HepG2 (cell line): ENCODE measurements around the gene ETF1. TPM values are rescaled to one million over a fixed set of nuclear protein-coding genes. Genes with fewer than 3 reads are reported as not detected.
A peak's percentile ranks its signal among the peaks of the same experiment; 100 is the strongest.

Experiments used
- HHEX ChIP-seq: IDR thresholded peaks from 2 replicates; pipeline ENCODE4 v1.6.1; 2016; ENCODE audit warnings: control low read depth
- KMT2B ChIP-seq: IDR thresholded peaks from 2 replicates; pipeline ENCODE4 v1.6.1; 2016; ENCODE audit warnings: missing genetic modification reagents, missing compliant biosample characterization
- MZF1 ChIP-seq: sonication (generic); formaldehyde crosslinking; IDR thresholded peaks from 2 replicates; pipeline ENCODE4 v1.8.1; 2023; ENCODE audit warnings: mild to moderate bottlenecking, missing genetic modification reagents, borderline replicate concordance
- SALL1 ChIP-seq: sonication (generic); formaldehyde crosslinking; IDR thresholded peaks from 2 replicates; pipeline ENCODE4 v1.8.0; 2022; ENCODE audit warnings: mild to moderate bottlenecking, missing genetic modification reagents
- ZKSCAN8 ChIP-seq: IDR thresholded peaks from 2 replicates; pipeline ENCODE4 v1.6.1; 2016; ENCODE audit warnings: borderline replicate concordance, missing genetic modification reagents, missing compliant biosample characterization
- ZNF674 ChIP-seq: sonication (generic); formaldehyde crosslinking; IDR thresholded peaks from 2 replicates; pipeline ENCODE4 v1.5.0; 2020; ENCODE audit warnings: low read depth, mild to moderate bottlenecking, missing genetic modification reagents
- ZNF678 ChIP-seq: sonication (generic); formaldehyde crosslinking; IDR thresholded peaks from 2 replicates; pipeline ENCODE4 v1.4.0; 2020; ENCODE audit warnings: mild to moderate bottlenecking, missing genetic modification reagents
- ZNF713 ChIP-seq: sonication (generic); formaldehyde crosslinking; IDR thresholded peaks from 2 replicates; pipeline ENCODE4 v1.4.0; 2020; ENCODE audit warnings: mild to moderate bottlenecking, missing genetic modification reagents
- polyA plus RNA-seq, 8 experiments: library from polyadenylated mRNA; depleted of rRNA in 3 of 8; stranded (reverse) in 7 of 8; unstranded in 1 of 8; fragments of >200 nt; fragmentation: Illumina TruSeq in 4 of 8; extraction: Trizol in 4 of 8; gene quantifications; 2 replicates each; pipeline versions ENCODE4 v1.2.1 to v1.2.3, GENCODE V29; 2011 to 2016; ENCODE audit warnings: low read depth in 4 of 8, missing spikeins in 1 of 8, mixed read lengths in 1 of 8; ENCODE audit not compliant: insufficient read depth in 1 of 8
- total RNA-seq, 5 experiments: library from RNA; depleted of rRNA; stranded (reverse); fragments of >200 nt; fragmentation: Illumina TruSeq; extraction: Trizol; gene quantifications; 2 replicates each; pipeline ENCODE4 v1.2.3, GENCODE V29; 2016; ENCODE audit warnings: low read depth in 1 of 5
- TF ChIP-seq, protein P1 (sequence below), 2 experiments: sonication (generic) in 1 of 2; formaldehyde crosslinking in 1 of 2; IDR thresholded peaks; 2 replicates each; pipeline versions ENCODE4 v1.4.0 to v1.6.1; 2016 to 2020; ENCODE audit warnings: borderline replicate concordance in 1 of 2, low read depth in 1 of 2, mild to moderate bottlenecking in 1 of 2, missing genetic modification reagents in 1 of 2
- TF ChIP-seq, protein P2 (sequence below): sonication (generic); formaldehyde crosslinking; IDR thresholded peaks from 2 replicates; pipeline ENCODE4 v1.5.0; 2020; ENCODE audit warnings: missing genetic modification reagents, mild to moderate bottlenecking, borderline replicate concordance
- TF ChIP-seq, protein P3 (sequence below): sonication (generic); formaldehyde crosslinking; IDR thresholded peaks from 2 replicates; pipeline ENCODE4 v1.5.0; 2020; ENCODE audit warnings: mild to moderate bottlenecking, low read depth, missing genetic modification reagents, borderline replicate concordance
- TF ChIP-seq, protein P4 (sequence below), 2 experiments: fragments of 450-650 bp in 1 of 2; sonication (generic) in 1 of 2; formaldehyde crosslinking in 1 of 2; IDR thresholded peaks; 2 replicates each; pipeline versions ENCODE4 v1.6.1 to v1.8.0; 2016 to 2022; ENCODE audit warnings: antibody characterized with exemption in 1 of 2, mild to moderate bottlenecking in 1 of 2, missing genetic modification reagents in 1 of 2
- TF ChIP-seq, protein P5 (sequence below): IDR thresholded peaks from 2 replicates; pipeline ENCODE4 v1.6.1; 2012; ENCODE audit warnings: inconsistent platforms

Gene ETF1
- total and polyA plus RNA-seq, 2 of the 13 experiments (the other 11 are each of a cell fraction or from before 2014, with no cell fraction given) = 52.1 to 184 TPM

DNA sequence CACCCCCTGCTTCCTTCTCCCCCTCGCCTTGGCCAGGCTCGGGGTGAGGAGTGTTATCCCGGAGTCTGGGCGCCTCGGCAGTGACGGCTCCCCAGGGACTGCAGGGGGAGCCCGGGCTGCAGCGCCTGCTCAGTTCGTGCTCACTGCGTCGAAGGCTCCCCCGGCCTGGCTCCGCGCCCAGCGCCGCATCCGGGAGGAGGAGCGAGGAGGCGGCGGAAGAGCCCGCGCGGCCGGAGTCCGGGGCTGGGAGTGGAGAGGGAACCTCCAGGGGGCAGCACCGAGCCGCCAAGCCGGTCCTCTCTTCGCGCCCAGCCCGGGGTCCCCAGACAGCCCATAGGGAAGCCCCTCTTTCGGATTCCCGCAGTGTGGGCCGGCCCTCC is 79.0 kb downstream of the ETF1 start (continued):
- TF ChIP-seq, protein P1, sequence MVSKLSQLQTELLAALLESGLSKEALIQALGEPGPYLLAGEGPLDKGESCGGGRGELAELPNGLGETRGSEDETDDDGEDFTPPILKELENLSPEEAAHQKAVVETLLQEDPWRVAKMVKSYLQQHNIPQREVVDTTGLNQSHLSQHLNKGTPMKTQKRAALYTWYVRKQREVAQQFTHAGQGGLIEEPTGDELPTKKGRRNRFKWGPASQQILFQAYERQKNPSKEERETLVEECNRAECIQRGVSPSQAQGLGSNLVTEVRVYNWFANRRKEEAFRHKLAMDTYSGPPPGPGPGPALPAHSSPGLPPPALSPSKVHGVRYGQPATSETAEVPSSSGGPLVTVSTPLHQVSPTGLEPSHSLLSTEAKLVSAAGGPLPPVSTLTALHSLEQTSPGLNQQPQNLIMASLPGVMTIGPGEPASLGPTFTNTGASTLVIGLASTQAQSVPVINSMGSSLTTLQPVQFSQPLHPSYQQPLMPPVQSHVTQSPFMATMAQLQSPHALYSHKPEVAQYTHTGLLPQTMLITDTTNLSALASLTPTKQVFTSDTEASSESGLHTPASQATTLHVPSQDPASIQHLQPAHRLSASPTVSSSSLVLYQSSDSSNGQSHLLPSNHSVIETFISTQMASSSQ (IDR thresholded peaks at IDR 0.05; ENCODE audit: low read depth) = no peak
- TF ChIP-seq, protein P1 (CRISPR knock-in tag; IDR thresholded peaks at IDR 0.05; ENCODE audit: borderline replicate concordance) = peak; percentile 57; the same call in 1 of the 2 replicates
- TF ChIP-seq KMT2B (peak; percentile 72), ZKSCAN8 (CRISPR knock-in tag) (0 out of 2 replicates have a peak, but pooled peaks have one; percentile 39), ZNF674 (CRISPR knock-in tag) (no peak; the same call in 1 of the 2 replicates), ZNF713 (no peak), HHEX (CRISPR knock-in tag) (no peak), MZF1 (CRISPR knock-in tag) (no peak), ZNF678 (CRISPR knock-in tag) (0 out of 2 replicates have a peak, but pooled peaks have one; percentile 76), SALL1 (CRISPR knock-in tag) (peak; percentile 73)
- TF ChIP-seq, protein P2, sequence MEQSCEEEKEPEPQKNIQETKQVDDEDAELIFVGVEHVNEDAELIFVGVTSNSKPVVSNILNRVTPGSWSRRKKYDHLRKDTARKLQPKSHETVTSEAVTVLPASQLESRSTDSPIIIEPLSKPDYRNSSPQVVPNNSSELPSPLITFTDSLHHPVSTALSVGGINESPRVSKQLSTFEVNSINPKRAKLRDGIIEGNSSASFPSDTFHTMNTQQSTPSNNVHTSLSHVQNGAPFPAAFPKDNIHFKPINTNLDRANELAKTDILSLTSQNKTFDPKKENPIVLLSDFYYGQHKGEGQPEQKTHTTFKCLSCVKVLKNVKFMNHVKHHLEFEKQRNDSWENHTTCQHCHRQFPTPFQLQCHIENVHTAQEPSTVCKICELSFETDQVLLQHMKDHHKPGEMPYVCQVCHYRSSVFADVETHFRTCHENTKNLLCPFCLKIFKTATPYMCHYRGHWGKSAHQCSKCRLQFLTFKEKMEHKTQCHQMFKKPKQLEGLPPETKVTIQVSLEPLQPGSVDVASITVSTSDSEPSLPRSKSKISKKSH (CRISPR knock-in tag) = no peak; the same call in 1 of the 2 replicates
- TF ChIP-seq, protein P3, sequence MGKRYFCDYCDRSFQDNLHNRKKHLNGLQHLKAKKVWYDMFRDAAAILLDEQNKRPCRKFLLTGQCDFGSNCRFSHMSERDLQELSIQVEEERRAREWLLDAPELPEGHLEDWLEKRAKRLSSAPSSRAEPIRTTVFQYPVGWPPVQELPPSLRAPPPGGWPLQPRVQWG (CRISPR knock-in tag) = no peak
- TF ChIP-seq, protein P4, sequence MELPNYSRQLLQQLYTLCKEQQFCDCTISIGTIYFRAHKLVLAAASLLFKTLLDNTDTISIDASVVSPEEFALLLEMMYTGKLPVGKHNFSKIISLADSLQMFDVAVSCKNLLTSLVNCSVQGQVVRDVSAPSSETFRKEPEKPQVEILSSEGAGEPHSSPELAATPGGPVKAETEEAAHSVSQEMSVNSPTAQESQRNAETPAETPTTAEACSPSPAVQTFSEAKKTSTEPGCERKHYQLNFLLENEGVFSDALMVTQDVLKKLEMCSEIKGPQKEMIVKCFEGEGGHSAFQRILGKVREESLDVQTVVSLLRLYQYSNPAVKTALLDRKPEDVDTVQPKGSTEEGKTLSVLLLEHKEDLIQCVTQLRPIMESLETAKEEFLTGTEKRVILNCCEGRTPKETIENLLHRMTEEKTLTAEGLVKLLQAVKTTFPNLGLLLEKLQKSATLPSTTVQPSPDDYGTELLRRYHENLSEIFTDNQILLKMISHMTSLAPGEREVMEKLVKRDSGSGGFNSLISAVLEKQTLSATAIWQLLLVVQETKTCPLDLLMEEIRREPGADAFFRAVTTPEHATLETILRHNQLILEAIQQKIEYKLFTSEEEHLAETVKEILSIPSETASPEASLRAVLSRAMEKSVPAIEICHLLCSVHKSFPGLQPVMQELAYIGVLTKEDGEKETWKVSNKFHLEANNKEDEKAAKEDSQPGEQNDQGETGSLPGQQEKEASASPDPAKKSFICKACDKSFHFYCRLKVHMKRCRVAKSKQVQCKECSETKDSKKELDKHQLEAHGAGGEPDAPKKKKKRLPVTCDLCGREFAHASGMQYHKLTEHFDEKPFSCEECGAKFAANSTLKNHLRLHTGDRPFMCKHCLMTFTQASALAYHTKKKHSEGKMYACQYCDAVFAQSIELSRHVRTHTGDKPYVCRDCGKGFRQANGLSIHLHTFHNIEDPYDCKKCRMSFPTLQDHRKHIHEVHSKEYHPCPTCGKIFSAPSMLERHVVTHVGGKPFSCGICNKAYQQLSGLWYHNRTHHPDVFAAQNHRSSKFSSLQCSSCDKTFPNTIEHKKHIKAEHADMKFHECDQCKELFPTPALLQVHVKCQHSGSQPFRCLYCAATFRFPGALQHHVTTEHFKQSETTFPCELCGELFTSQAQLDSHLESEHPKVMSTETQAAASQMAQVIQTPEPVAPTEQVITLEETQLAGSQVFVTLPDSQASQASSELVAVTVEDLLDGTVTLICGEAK (IDR thresholded peaks at IDR 0.05) = no peak
- TF ChIP-seq, protein P4 (CRISPR knock-in tag; IDR thresholded peaks at IDR 0.05) = peak; percentile 19; the same call in 1 of the 2 replicates
- TF ChIP-seq, protein P5, sequence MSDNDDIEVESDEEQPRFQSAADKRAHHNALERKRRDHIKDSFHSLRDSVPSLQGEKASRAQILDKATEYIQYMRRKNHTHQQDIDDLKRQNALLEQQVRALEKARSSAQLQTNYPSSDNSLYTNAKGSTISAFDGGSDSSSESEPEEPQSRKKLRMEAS = peak; percentile 82
